ENCODE results near the gene SHANK1. TPM values are rescaled to one million over a fixed set of nuclear protein-coding genes. Genes with fewer than 3 reads are reported as not detected.
"Not testable (repeated sequence)": the region's sequence is repeated elsewhere in the genome, so short reads cannot be mapped to it uniquely, and the experiment has no call there.

The SHANK1 gene
- 0.04 TPM for total RNA-seq (2013)
- polyA plus RNA-seq, result not detected
- not detected in 2 replicates for polyA minus RNA-seq
- 0 to 1.2 (median 0.25) reads per million in 11 experiments for total RNA-seq

DNA sequence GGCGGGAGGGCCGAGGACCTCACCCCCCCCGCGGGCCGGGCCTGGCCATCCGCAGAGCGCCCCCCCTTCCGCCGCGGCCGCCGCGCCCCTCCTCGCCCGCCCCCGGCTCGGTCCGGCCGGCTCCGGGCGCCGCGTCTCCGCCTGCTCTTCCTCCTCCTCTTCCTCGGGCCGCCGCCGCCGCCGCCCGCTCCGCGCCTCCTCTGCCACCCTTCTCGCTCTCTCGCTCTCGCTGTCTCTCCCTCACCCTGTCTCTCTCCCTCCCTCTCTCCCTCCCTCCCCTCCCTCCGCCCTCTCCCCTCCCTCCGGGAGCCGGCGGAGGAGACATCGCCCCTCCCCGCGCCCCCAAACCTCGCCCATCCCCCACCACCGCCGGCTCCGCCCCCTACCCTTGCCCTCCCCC is at the start of gene SHANK1:
SHANK1 (minus strand) TSS at position 237 of the 400 bp plus-strand sequence. CDS start 2,883 bp downstream, outside the sequence.
- H2AFZ ChIP-seq (ENCODE audit: insufficient read depth, low read depth, low read length, poor library complexity, severe bottlenecking), result no peak within 1 kb of the TSS
- no peaks in the 10 kb centered on the region for H4K20me1 ChIP-seq (ENCODE audit: insufficient read depth, low read length)
- H3K4me1 ChIP-seq (ENCODE audit: control insufficient read depth in 1 of 2, insufficient read depth in 2 of 2, low read length in 2 of 2), result peaks cover 22 to 31% of the 10 kb centered on the region in 2 donors
- H3K4me2 ChIP-seq (replicated peaks; ENCODE audit: extremely low read depth, low read length, poor library complexity, severe bottlenecking), result peak within 1 kb of the TSS; percentile 49
- peaks cover 0 to 11% (median 2%) of the 10 kb centered on the region in 7 donors for H3K9me3 Mint-ChIP-seq
- no peaks in the 10 kb centered on the region for H3K79me2 ChIP-seq (ENCODE audit: insufficient read depth, low read length)
- H3K27ac Mint-ChIP-seq, result peak within 1 kb of the TSS in 1 of 7 donors; percentile 3
- peaks cover 50 to 78% (median 61%) of the 10 kb centered on the region in 3 donors for H3K27me3 Mint-ChIP-seq (ENCODE audit: low read depth in 3 of 3)
- intact Hi-C loops (cut with micrococcal nuclease), result no loop called here
- peaks cover 5 to 50% of the 10 kb centered on the region in 2 donors for H3K27me3 ChIP-seq (ENCODE audit: control insufficient read depth in 2 of 2, insufficient read depth in 2 of 2, low read length in 2 of 2)
- no peak within 1 kb of the TSS for H3K27ac ChIP-seq (ENCODE audit: low read depth in 1 of 2, low read length in 2 of 2)
- H3K36me3 ChIP-seq (replicated peaks in 1 of 2; ENCODE audit: control insufficient read depth in 1 of 2, insufficient read depth in 2 of 2, low read length in 2 of 2), result no peaks in the 10 kb centered on the region
- no peaks in the 10 kb centered on the region for H3K9me3 ChIP-seq (replicated peaks in 1 of 2; ENCODE audit: control insufficient read depth in 1 of 2, insufficient read depth in 1 of 2, low read length in 2 of 2)
- peaks cover 30% of the 10 kb centered on the region for H3K4me1 Mint-ChIP-seq
- no peak within 1 kb of the TSS for H3K9ac ChIP-seq (ENCODE audit: insufficient read depth, low read length, poor library complexity, severe bottlenecking)
- no peak within 1 kb of the TSS for H3K4me3 ChIP-seq (replicated peaks in 1 of 3; ENCODE audit: low read depth in 2 of 3, low read length in 3 of 3)
- H3K36me3 Mint-ChIP-seq, result no peaks in the 10 kb centered on the region
- TF ChIP-seq, protein P1, sequence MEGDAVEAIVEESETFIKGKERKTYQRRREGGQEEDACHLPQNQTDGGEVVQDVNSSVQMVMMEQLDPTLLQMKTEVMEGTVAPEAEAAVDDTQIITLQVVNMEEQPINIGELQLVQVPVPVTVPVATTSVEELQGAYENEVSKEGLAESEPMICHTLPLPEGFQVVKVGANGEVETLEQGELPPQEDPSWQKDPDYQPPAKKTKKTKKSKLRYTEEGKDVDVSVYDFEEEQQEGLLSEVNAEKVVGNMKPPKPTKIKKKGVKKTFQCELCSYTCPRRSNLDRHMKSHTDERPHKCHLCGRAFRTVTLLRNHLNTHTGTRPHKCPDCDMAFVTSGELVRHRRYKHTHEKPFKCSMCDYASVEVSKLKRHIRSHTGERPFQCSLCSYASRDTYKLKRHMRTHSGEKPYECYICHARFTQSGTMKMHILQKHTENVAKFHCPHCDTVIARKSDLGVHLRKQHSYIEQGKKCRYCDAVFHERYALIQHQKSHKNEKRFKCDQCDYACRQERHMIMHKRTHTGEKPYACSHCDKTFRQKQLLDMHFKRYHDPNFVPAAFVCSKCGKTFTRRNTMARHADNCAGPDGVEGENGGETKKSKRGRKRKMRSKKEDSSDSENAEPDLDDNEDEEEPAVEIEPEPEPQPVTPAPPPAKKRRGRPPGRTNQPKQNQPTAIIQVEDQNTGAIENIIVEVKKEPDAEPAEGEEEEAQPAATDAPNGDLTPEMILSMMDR (IDR thresholded peaks at IDR 0.05), result no peak
- H3K4me3 Mint-ChIP-seq, result peak within 1 kb of the TSS; percentile 13 to 77
- no peak for DNase-seq
- 6% methylated on average over 30 of the region's 47 CpGs for WGBS (ENCODE audit: insufficient coverage)

DNA sequence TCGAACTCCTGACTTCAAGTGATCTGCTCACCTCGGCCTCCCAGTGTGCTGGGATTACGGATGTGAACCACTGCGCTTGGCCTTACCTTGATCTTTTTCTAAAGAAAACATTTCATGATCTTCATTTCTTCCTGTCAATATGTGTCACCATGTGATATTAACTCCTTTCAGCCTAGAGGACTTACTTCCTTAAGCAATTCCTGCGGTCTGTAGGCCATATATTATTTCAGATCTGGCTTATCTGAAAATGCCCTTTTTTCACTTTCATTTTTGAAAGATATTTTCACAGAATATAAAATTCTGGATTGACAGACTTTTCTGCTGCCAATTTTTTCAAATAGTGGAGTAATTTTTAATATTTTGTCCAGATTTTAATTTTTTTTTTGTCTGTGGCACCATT is 48.7 kb upstream of the SHANK1 start:
- Histone ChIP-seq H3K4me2 (replicated peaks; ENCODE audit: extremely low read depth, low read length, poor library complexity, severe bottlenecking) (no peak overlapping the region), H3K4me1 (ENCODE audit: control insufficient read depth in 1 of 2, insufficient read depth in 2 of 2, low read length in 2 of 2) (no peaks in the 10 kb centered on the region), H3K27me3 (ENCODE audit: control insufficient read depth in 2 of 2, insufficient read depth in 2 of 2, low read length in 2 of 2) (no peaks in the 10 kb centered on the region), H3K4me3 (replicated peaks in 1 of 3; ENCODE audit: low read depth in 2 of 3, low read length in 3 of 3) (no peak overlapping the region), H2AFZ (ENCODE audit: insufficient read depth, low read depth, low read length, poor library complexity, severe bottlenecking) (peak overlapping the region; percentile 17), H4K20me1 (ENCODE audit: insufficient read depth, low read length) (no peaks in the 10 kb centered on the region), H3K27ac (ENCODE audit: low read depth in 1 of 2, low read length in 2 of 2) (no peak overlapping the region), H3K36me3 (replicated peaks in 1 of 2; ENCODE audit: control insufficient read depth in 1 of 2, insufficient read depth in 2 of 2, low read length in 2 of 2) (no peaks in the 10 kb centered on the region), H3K79me2 (ENCODE audit: insufficient read depth, low read length) (no peaks in the 10 kb centered on the region), H3K9me3 (replicated peaks in 1 of 2; ENCODE audit: control insufficient read depth in 1 of 2, insufficient read depth in 1 of 2, low read length in 2 of 2) (no peaks in the 10 kb centered on the region), H3K9ac (ENCODE audit: insufficient read depth, low read length, poor library complexity, severe bottlenecking) (no peak overlapping the region)
- DNase-seq, result no peak
- H3K4me3 Mint-ChIP-seq, result no peak overlapping the region
- H3K27me3 Mint-ChIP-seq (ENCODE audit: low read depth in 3 of 3), result peaks cover 2 to 10% (median 3%) of the 10 kb centered on the region in 3 donors
- no peak overlapping the region for H3K27ac Mint-ChIP-seq
- intact Hi-C loops (cut with micrococcal nuclease), result no loop called here
- no peaks in the 10 kb centered on the region for H3K36me3 Mint-ChIP-seq
- no CpG with 5 or more reads among the region's 5 CpGs for WGBS (ENCODE audit: insufficient coverage)
- peaks cover 0 to 7% (median 5%) of the 10 kb centered on the region in 7 donors for H3K9me3 Mint-ChIP-seq
- H3K4me1 Mint-ChIP-seq, result no peaks in the 10 kb centered on the region
- TF ChIP-seq, protein P1 (IDR thresholded peaks at IDR 0.05), result no peak

DNA sequence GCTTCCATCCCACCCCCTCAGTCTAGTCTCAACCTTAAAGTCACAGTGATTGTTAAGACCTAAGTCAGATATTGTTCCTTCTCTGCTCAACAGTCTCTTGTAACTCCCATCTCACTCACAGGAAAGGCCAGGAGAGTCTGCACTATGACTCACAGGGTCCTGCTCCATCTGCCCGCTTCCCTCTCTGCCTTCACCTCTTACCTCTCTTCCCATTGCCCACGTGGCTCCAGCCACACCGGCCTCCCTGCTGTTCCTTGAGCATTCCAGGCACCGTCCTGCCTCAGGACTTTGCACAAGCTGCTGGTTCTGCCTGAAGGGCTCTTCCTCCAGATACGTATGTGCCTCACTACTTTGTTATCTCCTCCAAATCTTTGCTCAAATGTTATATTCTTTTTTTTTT is 47.7 kb upstream of the SHANK1 start:
- H3K4me3 Mint-ChIP-seq; H3K27me3 ChIP-seq (ENCODE audit: control insufficient read depth in 2 of 2, insufficient read depth in 2 of 2, low read length in 2 of 2); H2AFZ ChIP-seq (ENCODE audit: insufficient read depth, low read depth, low read length, poor library complexity, severe bottlenecking); H3K36me3 Mint-ChIP-seq; H4K20me1 ChIP-seq (ENCODE audit: insufficient read depth, low read length); intact Hi-C loops (cut with micrococcal nuclease); H3K79me2 ChIP-seq (ENCODE audit: insufficient read depth, low read length); H3K36me3 ChIP-seq (replicated peaks in 1 of 2; ENCODE audit: control insufficient read depth in 1 of 2, insufficient read depth in 2 of 2, low read length in 2 of 2); H3K9me3 ChIP-seq (replicated peaks in 1 of 2; ENCODE audit: control insufficient read depth in 1 of 2, insufficient read depth in 1 of 2, low read length in 2 of 2); H3K4me3 ChIP-seq (replicated peaks in 1 of 3; ENCODE audit: low read depth in 2 of 3, low read length in 3 of 3); H3K9ac ChIP-seq (ENCODE audit: insufficient read depth, low read length, poor library complexity, severe bottlenecking); H3K9me3 Mint-ChIP-seq; H3K27ac ChIP-seq (ENCODE audit: low read depth in 1 of 2, low read length in 2 of 2); DNase-seq; H3K4me1 ChIP-seq (ENCODE audit: control insufficient read depth in 1 of 2, insufficient read depth in 2 of 2, low read length in 2 of 2); H3K4me2 ChIP-seq (replicated peaks; ENCODE audit: extremely low read depth, low read length, poor library complexity, severe bottlenecking); H3K4me1 Mint-ChIP-seq: not testable (repeated sequence)
- WGBS (ENCODE audit: insufficient coverage), result 81% methylated on average over 5 of the region's 5 CpGs
- H3K27ac Mint-ChIP-seq, result peak overlapping the region in 1 of 7 donors; percentile 10
- peaks cover 0 to 10% (median 2%) of the 10 kb centered on the region in 3 donors for H3K27me3 Mint-ChIP-seq (ENCODE audit: low read depth in 3 of 3)
